Stimulated activated CD8-positive, alpha-beta memory T cell treated with anti-CD3 and anti-CD28 coated beads, Interleukin-4, amount 100 ng/mL, for 24 hours (primary cell): Measurements from ENCODE around the gene PTPRN2.
"Not testable (repeated sequence)": the region's sequence is repeated elsewhere in the genome, so short reads cannot be mapped to it uniquely, and the experiment has no call there.

Experiments used
- DNase-seq: peaks from one replicate; pipeline ENCODE4 v3.0.0-alpha.2; 2020; ENCODE audit warnings: low read depth

PTPRN2 gene

DNA sequence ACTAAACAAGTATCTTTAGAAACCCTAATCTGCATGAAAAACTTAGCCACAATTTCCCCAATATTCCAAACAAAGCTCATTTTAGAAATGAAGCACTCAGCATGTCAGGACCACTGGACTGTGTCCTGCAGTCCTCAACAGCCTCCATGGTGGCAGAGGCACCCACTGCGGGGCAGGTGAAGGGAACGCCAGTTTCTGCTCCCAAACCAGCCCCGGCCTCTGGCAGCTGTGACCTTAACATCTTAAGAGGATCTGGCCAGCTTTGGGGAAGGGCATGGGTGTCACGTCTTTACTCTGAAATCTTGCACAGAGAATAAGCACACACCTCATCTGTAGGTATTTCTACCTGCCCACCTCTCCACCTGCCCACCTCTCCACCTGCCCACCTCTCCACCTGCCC is 988.1 kb downstream of the PTPRN2 start:
- DNase-seq: no peak

DNA sequence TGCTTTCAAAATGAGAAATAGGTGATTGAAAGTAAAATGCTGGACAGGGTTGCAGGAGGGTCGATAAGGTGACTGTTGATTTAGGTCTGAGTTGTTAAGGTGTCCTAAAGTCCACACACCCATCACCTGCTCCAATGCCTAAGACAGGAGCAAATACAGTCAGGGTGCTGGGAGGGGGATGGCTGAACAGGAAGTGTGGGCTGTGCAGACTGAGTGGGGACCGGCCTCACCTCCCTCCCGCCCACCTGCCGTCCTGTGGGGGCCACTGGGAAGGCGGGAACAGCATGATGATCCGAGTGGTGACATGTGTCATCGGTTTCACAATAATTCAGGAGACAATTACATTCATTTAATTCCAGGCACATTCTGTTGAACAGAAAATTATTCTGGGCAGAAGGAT is 990.1 kb downstream of the PTPRN2 start:
- no peak for DNase-seq

DNA sequence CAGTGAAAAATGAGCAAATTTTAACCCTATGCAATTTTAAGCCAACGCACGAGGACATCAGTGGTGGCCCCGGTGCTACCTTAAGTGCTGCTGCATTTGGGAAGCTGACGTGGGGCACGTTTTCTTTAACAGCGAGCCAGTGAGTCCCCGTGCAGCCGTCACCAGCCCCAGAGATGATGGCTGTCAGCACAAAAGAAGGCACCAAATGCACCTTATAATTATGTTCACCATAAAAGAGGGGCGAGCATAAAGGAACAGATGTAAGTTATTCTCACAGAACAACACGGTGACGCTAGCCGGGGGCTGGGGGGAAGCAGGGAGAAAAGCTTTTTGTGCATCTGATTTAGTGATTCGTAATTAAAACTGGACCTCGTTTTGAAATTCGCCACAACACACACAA is 990.7 kb downstream of the PTPRN2 start:
- no peak for DNase-seq

DNA sequence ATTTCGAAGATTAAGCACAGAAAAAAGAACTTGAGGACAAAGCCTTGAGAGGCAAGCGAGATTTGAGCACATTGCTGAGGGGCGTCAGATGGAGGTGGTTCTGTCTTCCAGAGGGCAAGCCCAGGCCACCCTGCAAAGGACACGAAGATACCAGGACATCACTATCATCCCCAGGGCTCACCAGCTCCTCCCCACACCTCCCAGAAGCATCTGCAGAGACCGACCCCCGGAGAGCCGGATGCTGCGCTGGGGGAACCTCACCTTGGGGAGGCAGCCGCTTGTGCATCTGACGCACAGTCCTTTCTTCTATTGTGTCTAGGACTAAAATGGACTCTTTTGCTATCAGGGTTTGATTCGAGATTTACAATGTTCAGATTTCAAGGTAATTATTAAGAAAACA is 991.2 kb downstream of the PTPRN2 start:
- no peak for DNase-seq

DNA sequence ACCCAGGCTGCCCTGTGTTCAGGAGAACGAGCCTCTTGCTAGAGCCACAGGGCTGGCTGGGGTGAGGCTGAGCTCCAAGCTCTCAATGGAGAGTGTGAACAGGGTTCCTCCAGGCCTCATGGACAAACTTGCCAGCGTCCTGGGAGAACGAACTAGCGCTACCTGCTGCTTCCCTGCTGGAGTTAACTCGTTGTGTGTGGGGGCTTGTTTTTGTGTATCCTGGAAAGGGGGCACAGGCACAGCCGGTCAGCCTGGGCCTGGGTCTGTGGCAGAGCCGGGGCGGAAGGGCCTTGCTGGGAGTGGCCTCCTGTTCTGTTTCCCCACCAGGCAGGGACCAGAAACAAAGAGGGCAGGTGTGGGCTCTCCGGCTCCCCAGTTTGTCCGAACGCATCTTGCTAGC is 991.6 kb downstream of the PTPRN2 start:
- DNase-seq: no peak

DNA sequence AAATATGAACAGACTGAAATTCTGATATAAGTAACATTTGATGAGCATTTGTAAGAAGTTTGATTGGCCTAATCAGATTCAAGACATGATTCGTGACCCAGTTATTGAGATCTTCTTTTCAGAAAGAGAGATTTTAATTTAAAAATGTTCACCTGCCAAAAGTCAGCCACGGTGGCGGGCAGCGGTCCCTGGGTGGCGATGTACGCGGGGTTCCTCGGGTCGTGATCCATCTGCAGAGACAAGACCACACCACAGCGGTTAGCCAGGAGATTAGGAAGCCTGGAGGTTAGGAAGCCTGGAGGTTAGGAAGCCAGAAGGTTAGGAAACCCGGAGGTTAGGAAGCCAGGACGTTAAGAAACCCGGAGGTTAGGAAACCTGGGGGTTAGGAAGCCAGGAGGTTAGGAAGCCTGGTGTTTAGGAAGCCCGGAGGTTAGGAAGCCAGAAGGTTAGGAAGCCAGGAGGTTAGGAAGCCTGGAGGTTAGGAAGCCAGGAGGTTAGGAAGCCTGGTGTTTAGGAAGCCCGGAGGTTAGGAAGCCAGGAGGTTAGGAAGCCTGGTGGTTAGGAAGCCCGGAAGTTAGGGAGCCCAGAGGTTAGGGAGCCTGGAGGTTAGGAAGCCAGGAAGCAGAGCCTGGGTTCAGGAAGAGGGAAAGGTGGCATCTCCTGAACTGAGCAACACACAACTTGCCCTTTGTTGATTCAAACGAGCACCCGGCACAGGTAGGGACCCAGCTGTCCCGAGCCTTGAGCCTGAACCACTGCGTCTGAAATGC is 992.4 kb downstream of the PTPRN2 start:
- DNase-seq: no peak

DNA sequence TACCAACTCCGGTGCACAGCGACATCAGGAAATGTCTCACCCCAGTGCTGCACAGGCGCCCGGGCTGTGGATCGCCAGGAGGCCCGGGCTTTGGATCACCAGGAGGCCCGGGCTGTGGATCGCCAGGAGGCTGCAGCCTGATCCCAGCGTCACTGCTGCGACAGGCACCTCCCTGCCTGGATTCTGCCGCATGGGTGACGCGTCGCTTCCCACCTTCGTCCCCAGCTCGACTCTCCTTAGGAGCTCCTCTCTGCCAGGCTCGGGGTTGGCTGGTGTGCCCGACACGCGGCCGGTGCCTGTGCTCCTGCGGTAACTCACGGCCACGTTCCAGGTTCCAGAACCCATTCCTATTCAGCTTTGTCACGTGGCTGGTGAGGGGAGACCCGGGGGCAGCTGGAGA is 993.3 kb downstream of the PTPRN2 start:
- DNase-seq: no peak

DNA sequence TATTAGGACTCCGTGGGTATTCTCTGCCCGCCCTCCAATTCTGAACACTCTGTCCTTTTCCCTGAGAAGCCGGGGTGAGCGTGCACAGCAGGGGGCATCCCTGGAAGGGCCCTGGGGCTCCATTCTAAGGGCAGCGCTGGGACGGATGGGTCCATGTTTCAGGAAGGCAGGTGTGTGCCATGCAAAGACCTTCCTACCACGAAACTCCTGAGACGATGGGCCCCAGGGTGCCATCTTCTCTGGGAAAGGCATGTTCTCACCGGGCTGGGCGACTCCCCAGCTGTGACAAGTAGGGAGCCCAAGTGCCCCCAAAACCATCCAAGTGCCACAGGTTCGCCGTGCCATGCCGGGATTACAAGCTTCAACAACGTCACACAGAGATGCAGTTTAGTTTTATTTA is 994.1 kb downstream of the PTPRN2 start:
- no peak for DNase-seq

DNA sequence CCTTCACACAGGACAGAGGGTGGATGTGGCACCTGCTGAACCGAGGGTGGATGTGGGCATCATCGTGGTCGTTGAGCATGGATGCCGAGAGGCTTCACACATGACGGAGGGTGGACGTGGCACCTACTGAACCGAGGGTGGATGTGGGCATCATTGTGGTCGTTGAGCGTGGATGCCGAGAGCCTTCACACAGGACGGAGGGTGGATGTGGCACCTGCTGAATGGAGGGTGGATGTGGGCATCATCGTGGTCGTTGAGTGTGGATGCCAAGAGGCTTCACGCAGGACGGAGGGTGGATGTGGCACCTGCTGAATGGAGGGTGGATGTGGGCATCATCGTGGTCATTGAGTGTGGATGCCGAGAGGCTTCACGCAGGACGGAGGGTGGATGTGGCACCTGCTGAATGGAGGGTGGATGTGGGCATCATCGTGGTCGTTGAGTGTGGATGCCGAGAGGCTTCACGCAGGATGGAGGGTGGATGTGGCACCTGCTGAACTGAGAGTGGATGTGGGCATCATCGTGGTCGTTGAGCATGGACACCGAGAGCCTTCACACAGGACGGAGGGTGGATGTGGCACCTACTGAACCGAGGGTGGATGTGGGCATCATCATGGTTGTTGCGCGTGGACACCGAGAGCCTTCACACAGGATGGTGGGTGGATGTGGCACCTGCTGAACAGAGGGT is 994.8 kb downstream of the PTPRN2 start:
- not testable (repeated sequence) for DNase-seq

DNA sequence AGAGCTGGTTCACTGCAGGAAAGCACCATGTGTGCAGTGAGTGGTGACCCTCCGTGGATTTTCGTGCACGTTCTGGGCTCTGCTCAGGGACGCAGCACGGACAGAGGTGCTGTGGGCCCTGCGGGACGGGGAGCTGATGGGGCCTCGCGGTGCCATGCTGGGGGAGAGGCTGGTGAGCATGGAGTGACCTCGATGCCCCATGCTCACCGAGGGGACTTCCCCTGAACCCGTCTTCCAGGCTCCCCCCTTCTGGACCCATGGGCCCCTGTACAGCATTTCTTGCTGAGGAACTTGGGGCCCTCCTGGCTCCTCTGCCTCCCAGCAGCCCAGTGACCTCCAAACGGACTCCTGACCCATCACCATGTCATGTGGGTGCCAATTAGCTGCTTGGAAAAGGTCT is 997.1 kb downstream of the PTPRN2 start:
- DNase-seq: no peak

DNA sequence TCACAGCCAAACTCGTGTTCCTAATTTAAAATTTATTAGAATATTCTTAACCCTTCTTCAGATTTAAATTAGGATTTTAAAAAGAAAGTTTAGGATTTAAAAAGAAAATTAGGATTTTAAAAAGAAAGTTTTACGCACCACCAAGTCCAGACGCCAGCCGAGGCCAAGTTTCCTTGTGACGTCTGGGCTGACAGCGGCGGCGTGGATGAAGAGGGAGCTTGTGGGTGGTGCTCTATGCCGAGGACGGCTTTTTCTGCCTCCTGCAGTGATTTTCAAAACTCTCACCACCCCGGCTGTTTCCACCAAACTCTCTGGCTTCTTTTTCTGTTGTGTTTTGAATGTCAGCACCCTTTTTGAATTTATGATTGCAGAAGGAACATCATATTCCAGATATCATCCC is 997.9 kb downstream of the PTPRN2 start:
- DNase-seq: no peak

DNA sequence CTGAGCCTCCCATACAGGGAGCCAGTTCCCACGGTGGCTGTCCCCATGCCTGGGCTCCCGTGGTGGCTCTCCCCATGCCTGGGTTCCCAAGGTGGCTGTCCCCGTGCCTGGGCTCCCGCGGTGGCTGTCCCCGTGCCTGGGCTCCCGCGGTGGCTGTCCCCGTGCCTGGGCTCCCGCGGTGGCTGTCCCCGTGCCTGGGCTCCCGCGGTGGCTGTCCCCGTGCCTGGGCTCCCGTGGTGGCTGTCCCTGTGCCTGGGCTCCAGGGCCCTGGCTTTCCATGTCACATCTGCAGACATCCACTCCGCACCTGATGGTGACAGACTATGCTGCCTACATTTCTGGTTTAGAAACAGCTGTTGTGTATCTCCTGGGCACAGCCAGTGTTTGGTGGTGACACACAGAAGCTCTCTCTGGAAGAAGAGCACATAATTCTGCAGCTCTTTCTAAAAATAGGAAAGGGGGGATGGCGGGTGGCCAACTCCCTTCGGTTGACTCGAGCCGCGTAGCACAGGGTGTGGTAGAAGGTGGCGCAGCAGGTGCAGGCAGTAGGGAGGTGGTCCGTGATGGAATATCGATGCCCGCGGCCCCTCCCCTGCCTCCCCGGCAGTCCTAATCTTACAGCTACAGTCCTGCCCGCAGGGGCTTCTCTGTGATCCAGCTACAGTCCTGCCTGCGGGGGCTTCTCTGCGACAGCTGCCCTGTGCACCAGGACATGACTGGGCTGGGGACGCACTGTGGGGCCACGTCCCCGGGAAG is 999.6 kb downstream of the PTPRN2 start:
- DNase-seq: no peak

DNA sequence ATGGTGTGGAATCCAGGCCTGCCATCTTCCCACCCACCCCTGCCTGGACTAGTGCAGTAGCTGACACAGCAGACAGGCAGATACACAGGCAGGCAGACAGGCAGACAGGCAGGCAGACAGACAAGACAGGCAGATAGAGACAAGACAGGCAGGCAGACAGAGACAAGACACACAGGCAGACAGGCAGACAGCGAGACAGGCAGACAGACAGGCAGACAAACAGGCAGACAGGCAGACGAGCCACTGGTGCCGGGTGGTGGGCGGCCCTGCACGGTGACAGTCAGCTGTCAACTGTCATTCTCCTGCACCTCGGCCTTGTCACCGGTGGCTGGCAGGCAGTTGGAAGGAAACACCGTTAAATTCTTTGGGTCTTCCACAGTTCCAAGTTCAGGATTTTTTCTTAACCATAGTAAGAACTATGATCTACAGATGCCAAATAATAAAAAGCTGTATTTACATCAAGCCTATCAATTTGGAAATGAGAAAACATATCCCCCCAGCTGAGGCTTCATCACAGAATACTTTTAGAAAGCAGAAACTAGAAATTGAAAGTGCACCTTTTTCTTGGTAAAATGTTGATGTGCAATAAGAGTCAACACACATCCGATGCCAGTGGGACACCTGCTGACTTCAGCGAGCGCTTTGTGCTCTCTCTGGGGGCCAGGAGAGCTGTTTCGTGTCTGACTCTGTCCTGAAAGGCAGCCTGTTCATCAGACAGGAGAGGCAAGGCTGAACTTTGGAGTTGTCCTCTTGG is 1000.4 kb downstream of the PTPRN2 start:
- no peak for DNase-seq

DNA sequence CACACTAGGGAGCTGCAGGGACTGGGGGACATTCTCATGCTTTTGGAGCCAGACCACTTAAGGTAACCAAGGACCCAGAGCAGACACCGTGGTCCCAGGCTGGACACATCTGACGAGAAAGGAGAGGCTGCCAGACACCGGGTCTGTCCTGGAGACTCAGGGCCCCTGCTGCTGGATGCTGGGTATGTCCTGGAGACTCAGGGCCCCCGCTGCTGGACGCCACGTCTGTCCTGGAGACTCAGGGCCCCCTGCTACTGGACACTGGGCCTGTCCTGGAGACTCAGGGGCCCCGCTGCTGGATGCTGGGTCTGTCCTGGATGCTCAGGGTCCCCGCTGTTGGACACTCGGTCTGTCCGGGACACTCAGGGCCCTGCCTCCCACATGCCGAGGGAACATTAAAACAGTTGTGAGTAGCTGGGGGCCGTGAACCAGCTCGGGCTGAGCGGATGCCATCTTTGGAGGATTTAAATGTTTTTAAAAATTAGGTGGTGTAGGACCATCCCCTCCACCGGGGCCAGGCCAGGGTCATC is 1001.1 kb downstream of the PTPRN2 start:
- DNase-seq: no peak

DNA sequence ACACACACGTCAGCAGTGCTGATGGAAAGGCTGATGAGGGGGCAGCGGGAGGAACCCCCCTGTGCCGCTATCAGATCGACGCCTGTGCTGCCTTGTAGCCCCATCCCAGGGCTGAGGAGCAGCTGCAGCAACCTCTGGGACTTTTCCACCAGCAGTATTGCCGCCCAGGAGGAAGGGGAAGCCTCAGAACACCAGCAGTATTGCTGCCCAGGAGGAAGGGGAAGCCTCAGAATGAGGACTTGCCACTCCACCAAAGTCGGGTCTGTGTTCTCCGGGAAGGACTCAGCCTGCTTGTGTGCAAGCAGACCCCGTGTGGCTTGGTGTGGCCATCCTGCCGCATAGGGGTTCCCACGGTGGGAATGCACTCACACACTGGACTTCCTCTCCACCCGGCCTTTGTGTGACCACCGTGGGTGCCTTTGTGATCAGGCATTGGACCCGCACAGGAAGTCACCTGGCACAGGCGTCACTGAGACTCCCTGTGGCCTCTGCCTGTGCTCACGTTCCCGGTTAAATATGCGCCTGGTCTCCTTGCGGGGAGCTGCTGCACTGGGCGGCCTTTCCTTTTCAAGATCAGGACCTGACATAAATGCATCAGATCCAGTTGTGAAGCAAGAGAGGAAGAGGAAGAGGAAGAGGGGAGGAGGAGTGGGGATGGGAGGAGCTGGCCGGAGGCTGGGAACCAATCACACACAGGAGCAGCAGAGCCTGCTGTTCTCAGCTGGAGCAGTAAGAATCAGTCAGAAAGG is 1002.3 kb downstream of the PTPRN2 start:
- no peak for DNase-seq

DNA sequence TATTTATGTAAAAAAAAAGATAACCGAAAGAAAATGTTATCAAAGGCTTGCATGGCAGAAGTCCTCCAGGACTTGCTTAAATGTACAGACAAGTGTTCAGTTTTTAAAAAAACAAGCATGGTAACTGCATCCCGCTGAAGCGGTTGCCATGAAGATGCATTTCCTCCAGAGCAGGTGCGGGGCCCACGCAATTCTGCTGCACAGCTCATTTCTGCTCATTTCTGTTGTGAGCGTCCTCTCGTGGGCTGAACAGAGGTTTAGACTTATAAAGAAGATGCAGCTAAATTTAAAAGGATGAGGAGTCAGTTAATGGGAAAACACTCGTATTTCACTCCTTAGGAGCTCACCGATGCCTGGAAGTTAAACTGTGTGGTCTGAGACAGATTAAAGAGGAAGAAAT is 1003.2 kb downstream of the PTPRN2 start:
- DNase-seq: no peak

DNA sequence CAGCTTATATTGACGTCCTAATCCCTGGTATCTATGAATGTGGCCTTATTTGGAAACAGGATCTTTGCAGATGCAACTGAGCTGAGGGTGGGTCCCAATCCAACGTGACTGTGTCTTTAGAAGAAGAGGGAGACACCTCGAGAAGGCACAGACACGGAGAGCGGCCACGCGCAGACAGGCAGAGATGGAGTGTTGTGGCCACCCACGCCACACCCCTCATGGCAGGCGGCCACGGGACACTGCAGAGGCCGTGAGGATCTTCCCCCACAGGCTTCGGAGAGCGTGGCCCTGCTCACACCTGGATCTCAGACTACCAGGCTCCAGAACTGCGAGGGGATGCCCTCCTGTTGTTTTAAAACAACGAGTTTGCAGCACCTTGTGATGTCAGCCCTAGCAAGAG is 1005.9 kb downstream of the PTPRN2 start:
- no peak for DNase-seq

DNA sequence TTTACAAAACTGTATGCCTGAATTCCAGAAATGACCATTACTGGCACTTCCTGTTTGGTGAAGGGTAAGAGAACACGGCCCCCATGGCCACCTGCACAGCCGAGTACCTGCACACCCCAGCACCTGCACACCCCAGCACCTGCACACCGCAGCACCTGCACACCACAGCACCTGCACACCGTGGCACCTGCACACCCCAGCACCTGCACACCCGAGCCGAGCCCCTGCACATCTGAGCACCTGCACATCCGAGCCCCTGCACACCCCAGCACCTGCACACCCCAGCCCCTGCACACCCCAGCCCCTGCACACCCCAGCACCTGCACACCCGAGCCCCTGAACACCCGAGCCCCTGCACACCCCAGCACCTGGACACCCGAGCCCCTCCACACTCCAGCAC is 1007.3 kb downstream of the PTPRN2 start:
- DNase-seq: no peak

DNA sequence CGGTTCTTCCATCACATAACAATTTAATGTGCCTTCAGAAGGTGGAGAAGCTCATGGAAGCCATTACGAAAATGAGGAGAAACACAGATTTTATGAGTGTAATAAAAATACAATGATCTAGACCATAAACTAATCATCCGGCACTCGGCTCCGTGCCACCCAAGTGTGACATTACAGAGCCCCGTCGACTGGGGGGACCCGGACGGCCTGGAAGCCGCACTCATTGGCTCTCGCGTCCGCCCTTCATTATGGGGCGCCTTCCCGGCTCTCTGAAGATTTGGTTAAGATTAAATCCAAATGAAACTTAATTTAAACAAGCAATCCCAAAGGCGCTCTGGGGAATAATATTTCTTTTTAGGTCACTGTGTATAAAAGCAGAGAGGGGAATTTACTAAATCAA is 1008.2 kb downstream of the PTPRN2 start:
- no peak for DNase-seq

DNA sequence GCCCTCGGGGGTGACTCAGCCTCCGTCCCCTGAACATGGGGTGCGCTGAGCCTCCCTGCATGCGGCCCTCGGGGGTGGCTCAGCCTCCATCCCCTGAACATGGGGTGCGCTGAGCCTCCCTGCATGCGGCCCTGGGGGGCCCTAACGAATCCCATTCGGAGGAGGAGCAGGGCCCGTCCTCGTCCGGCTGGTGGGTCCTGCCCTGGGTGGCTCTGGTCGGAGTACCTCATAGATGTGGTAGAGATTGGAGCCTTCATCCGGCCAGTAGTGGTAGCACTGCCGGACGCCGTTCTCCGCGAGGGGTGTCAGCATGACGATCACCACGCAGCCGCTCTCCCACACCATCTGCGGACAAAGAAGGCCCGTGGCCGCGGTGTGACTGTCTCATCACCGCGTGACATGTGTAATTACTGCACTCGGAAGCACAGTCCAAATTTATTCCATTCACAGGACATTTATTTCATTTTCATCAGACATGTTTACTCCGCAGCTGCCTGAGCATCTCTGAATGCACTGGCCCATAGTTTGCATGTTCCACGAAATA is 1009.8 kb downstream of the PTPRN2 start:
- no peak for DNase-seq

DNA sequence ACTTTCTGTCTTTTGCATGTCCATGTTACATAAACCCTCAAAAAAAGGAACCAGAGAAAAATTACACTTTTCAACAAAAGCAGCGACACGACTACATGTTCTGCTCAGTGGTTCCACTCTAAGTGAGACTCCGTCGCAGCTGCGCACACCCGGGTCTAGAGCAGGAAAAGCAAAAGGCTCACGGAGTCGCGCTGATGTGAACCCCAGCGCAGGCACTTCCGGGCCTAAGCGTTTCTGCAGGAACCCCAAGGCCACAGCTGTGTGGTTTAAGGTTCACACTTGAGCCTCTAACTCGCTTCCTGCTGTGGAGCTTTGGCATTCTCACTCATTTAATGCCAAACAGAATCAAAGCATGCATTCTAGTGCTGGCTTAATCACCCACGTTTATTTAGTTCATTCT is 1010.6 kb downstream of the PTPRN2 start:
- no peak for DNase-seq
